Osteoblast (primary cell): ENCODE data around the gene SMPD3. TPM values are rescaled to one million over a fixed set of nuclear protein-coding genes. Genes with fewer than 3 reads are reported as not detected.

Source experiments
- DNase-seq: peaks from one replicate; pipeline ENCODE4 v3.0.0; 2011; ENCODE audit warnings: low spot score, mixed read lengths; ENCODE audit not compliant: insufficient read length; ENCODE audit errors: missing footprints
- H2AFZ ChIP-seq: 2 replicates; pipeline ENCODE4 v1.6.0; 2011; ENCODE audit warnings: mild to moderate bottlenecking, low read length
- H3K27ac ChIP-seq: 2 replicates; pipeline ENCODE4 v1.5.1; 2011; ENCODE audit warnings: mild to moderate bottlenecking, low read depth, low read length, moderate library complexity
- H3K27me3 ChIP-seq: 2 replicates; pipeline ENCODE4 v1.6.0; 2012; ENCODE audit warnings: mild to moderate bottlenecking, control low read depth, inconsistent platforms, low read length, moderate library complexity; ENCODE audit not compliant: insufficient read depth
- H3K36me3 ChIP-seq: 2 replicates; pipeline ENCODE4 v1.5.1; 2011; ENCODE audit warnings: mild to moderate bottlenecking, low read length, control low read depth, moderate library complexity; ENCODE audit not compliant: insufficient read depth
- H3K4me1 ChIP-seq: 2 replicates; pipeline ENCODE4 v1.5.1; 2011; ENCODE audit warnings: mild to moderate bottlenecking, low read length, control low read depth, moderate library complexity; ENCODE audit not compliant: insufficient read depth
- H3K4me2 ChIP-seq: 2 replicates; pipeline ENCODE4 v1.6.0; 2011; ENCODE audit warnings: mild to moderate bottlenecking, low read length; ENCODE audit not compliant: insufficient read depth
- H3K4me3 ChIP-seq: fragments of 200-600 bp; sonication (generic); 3 replicates; pipeline ENCODE4 v1.5.1; 2012; ENCODE audit warnings: mild to moderate bottlenecking, low read length, inconsistent platforms; ENCODE audit not compliant: insufficient read depth
- H3K79me2 ChIP-seq: 2 replicates; pipeline ENCODE4 v1.6.0; 2012; ENCODE audit warnings: mild to moderate bottlenecking, low read length, control low read depth, inconsistent platforms; ENCODE audit not compliant: insufficient read depth
- H3K9me3 ChIP-seq: 2 replicates; pipeline ENCODE4 v1.5.1; 2011; ENCODE audit warnings: low read depth, low read length, control low read depth
- H4K20me1 ChIP-seq: 2 replicates; pipeline ENCODE4 v1.6.0; 2012; ENCODE audit warnings: mild to moderate bottlenecking, low read length, control low read depth; ENCODE audit not compliant: insufficient read depth
- CTCF ChIP-seq: IDR thresholded peaks from 2 replicates; pipeline ENCODE4 v1.5.1; 2011; ENCODE audit warnings: mild to moderate bottlenecking, low read depth, low read length, moderate library complexity; ENCODE audit errors: extremely low read depth
- total RNA-seq: library from RNA; depleted of rRNA; stranded (reverse); fragments of >200 nt; gene quantifications from 2 replicates; pipeline ENCODE4 v1.2.3, GENCODE V29; 2012

The SMPD3 gene
- total RNA-seq, 1 donor = 0.72 TPM

- Histone ChIP-seq H3K27ac (no peak overlapping the region), H3K79me2 (no peaks in the 10 kb centered on the region), H3K4me2 (no peak overlapping the region), H4K20me1 (peaks cover 7% of the 10 kb centered on the region), H3K9me3 (no peaks in the 10 kb centered on the region), H3K4me3 (no peak overlapping the region), H3K27me3 (no peaks in the 10 kb centered on the region), H3K36me3 (peaks cover 40% of the 10 kb centered on the region), H3K4me1 (no peaks in the 10 kb centered on the region), H2AFZ (no peak overlapping the region)
- peak; percentile 85 for DNase-seq
- TF ChIP-seq CTCF = no peak
Observed at GRCh38 chr16:68356249-68356918, 91.9 kb downstream of the SMPD3 start.

GRCh38 chr16:68355447-68356248 is 92.7 kb downstream of the SMPD3 start:
- Histone ChIP-seq H3K27me3 (no peaks in the 10 kb centered on the region), H3K4me3 (no peak overlapping the region), H3K9me3 (no peaks in the 10 kb centered on the region), H3K36me3 (peaks cover 46% of the 10 kb centered on the region), H3K27ac (no peak overlapping the region), H4K20me1 (peaks cover 7% of the 10 kb centered on the region), H2AFZ (no peak overlapping the region), H3K4me2 (no peak overlapping the region), H3K4me1 (no peaks in the 10 kb centered on the region), H3K79me2 (no peaks in the 10 kb centered on the region)
- TF ChIP-seq CTCF = no peak
- DNase-seq = peak; percentile 47

GRCh38 chr16:68354816-68355215 is 93.5 kb downstream of the SMPD3 start:
- Histone ChIP-seq H2AFZ (no peak overlapping the region), H3K4me2 (no peak overlapping the region), H3K79me2 (no peaks in the 10 kb centered on the region), H3K4me1 (no peaks in the 10 kb centered on the region), H3K27ac (no peak overlapping the region), H3K27me3 (no peaks in the 10 kb centered on the region), H4K20me1 (peaks cover 7% of the 10 kb centered on the region), H3K9me3 (no peaks in the 10 kb centered on the region), H3K36me3 (peaks cover 53% of the 10 kb centered on the region), H3K4me3 (no peak overlapping the region)
- peak; percentile 18 for DNase-seq
- TF ChIP-seq CTCF = no peak

- no peak for DNase-seq
- H3K4me3 ChIP-seq = no peak overlapping the region
- H3K27me3 ChIP-seq = no peaks in the 10 kb centered on the region
- H3K79me2 ChIP-seq = no peaks in the 10 kb centered on the region
- H3K27ac ChIP-seq = no peak overlapping the region
- H4K20me1 ChIP-seq = peaks cover 7% of the 10 kb centered on the region
- H3K9me3 ChIP-seq = no peaks in the 10 kb centered on the region
- no peak for TF ChIP-seq CTCF
- no peak overlapping the region for H3K4me2 ChIP-seq
- H3K4me1 ChIP-seq = no peaks in the 10 kb centered on the region
- H2AFZ ChIP-seq = no peak overlapping the region
- peaks cover 58% of the 10 kb centered on the region for H3K36me3 ChIP-seq
Observed at GRCh38 chr16:68353366-68353765, 94.9 kb downstream of the SMPD3 start.
